HG03175 (cell line): Measurements from ENCODE around the gene ENTPD6.
"Not testable (repeated sequence)": the region's sequence is repeated elsewhere in the genome, so short reads cannot be mapped to it uniquely, and the experiment has no call there.

Source experiments
- ATAC-seq: cut with Tn5 transposase; IDR thresholded peaks from one replicate; pipeline ENCODE4 v1.9.1; 2021; ENCODE audit warnings: mild to moderate bottlenecking, moderate library complexity; ENCODE audit not compliant: unreplicated experiment

The ENTPD6 gene

GRCh38 chr20:25223179-25223661 is 27.7 kb downstream of the ENTPD6 start:
- no peak for ATAC-seq

- no peak for ATAC-seq
These were observed 28.5 kb downstream of the ENTPD6 start for GRCh38 chr20:25223765-25224720.

- ATAC-seq = no peak
These were observed 29.4 kb downstream of the ENTPD6 start for GRCh38 chr20:25224941-25225340.

- no peak for ATAC-seq
These were observed 30.3 kb downstream of the ENTPD6 start for GRCh38 chr20:25225642-25226432.

GRCh38 chr20:25226433-25227316 is 31.2 kb downstream of the ENTPD6 start:
- no peak for ATAC-seq

- no peak for ATAC-seq
These were observed 31.9 kb downstream of the ENTPD6 start for GRCh38 chr20:25227317-25227831.

- no peak for ATAC-seq
These were observed 34.1 kb downstream of the ENTPD6 start for GRCh38 chr20:25229486-25230165.

- ATAC-seq = peak; percentile 56
These were observed 34.8 kb downstream of the ENTPD6 start for GRCh38 chr20:25230166-25230831.

- ATAC-seq = no peak
These were observed 37.7 kb downstream of the ENTPD6 start for GRCh38 chr20:25233016-25233772.

- not testable (repeated sequence) for ATAC-seq
These were observed 38.7 kb downstream of the ENTPD6 start for GRCh38 chr20:25234009-25234849.

- no peak for ATAC-seq
These were observed 41.2 kb downstream of the ENTPD6 start for GRCh38 chr20:25236450-25237304.

- peak; percentile 49 for ATAC-seq
These were observed 42.3 kb downstream of the ENTPD6 start for GRCh38 chr20:25237610-25238318.

GRCh38 chr20:25238319-25239037 is 43.0 kb downstream of the ENTPD6 start:
- no peak for ATAC-seq

GRCh38 chr20:25239387-25240370 is 44.2 kb downstream of the ENTPD6 start:
- peak; percentile 57 for ATAC-seq
